Bronchial epithelial cell (primary cell): ENCODE measurements around the gene CLASP2. TPM values are rescaled to one million over a fixed set of nuclear protein-coding genes. Genes with fewer than 3 reads are reported as not detected.
A peak's percentile ranks its signal among the peaks of the same experiment; 100 is the strongest.
"Not testable (repeated sequence)": the region's sequence is repeated elsewhere in the genome, so short reads cannot be mapped to it uniquely, and the experiment has no call there.

Experiments
- DNase-seq: peaks from one replicate; pipeline ENCODE4 v3.0.0-alpha.2; 2010; ENCODE audit warnings: low read depth
- FAIRE-seq: peaks from 2 replicates; lab custom pipeline; 2011; peaks lifted over from hg19 to GRCh38; lab: Jason Lieb, UNC
- H3K27me3 ChIP-seq: 2 replicates; pipeline ENCODE4 v1.5.1; 2011; ENCODE audit warnings: low read length; ENCODE audit not compliant: control insufficient read depth, insufficient read depth
- H3K36me3 ChIP-seq: 2 replicates; pipeline ENCODE4 v1.5.1; 2011; ENCODE audit warnings: low read length; ENCODE audit not compliant: control insufficient read depth, insufficient read depth
- H3K4me3 ChIP-seq: 2 replicates; pipeline ENCODE4 v1.5.1; 2011; ENCODE audit warnings: mild to moderate bottlenecking, low read depth, low read length, control low read depth
- total RNA-seq: library from RNA; depleted of rRNA; stranded (reverse); fragments of >200 nt; gene quantifications from 2 replicates; pipeline ENCODE4 v1.2.1, GENCODE V29; 2014
- TF ChIP-seq, protein P1 (sequence below): IDR thresholded peaks from 2 replicates; pipeline ENCODE4 v1.5.1; 2011; ENCODE audit warnings: mild to moderate bottlenecking, moderate library complexity, low read length, control low read depth, inconsistent platforms; ENCODE audit not compliant: insufficient read depth, severe bottlenecking

CLASP2 gene
- total RNA-seq, 1 donor from 2014 or later, result 43.4 TPM

- FAIRE-seq, result no peak
- Histone ChIP-seq H3K36me3 (peaks cover 2% of the 10 kb centered on the region), H3K27me3 (no peaks in the 10 kb centered on the region), H3K4me3 (no peak overlapping the region)
- TF ChIP-seq, protein P1, sequence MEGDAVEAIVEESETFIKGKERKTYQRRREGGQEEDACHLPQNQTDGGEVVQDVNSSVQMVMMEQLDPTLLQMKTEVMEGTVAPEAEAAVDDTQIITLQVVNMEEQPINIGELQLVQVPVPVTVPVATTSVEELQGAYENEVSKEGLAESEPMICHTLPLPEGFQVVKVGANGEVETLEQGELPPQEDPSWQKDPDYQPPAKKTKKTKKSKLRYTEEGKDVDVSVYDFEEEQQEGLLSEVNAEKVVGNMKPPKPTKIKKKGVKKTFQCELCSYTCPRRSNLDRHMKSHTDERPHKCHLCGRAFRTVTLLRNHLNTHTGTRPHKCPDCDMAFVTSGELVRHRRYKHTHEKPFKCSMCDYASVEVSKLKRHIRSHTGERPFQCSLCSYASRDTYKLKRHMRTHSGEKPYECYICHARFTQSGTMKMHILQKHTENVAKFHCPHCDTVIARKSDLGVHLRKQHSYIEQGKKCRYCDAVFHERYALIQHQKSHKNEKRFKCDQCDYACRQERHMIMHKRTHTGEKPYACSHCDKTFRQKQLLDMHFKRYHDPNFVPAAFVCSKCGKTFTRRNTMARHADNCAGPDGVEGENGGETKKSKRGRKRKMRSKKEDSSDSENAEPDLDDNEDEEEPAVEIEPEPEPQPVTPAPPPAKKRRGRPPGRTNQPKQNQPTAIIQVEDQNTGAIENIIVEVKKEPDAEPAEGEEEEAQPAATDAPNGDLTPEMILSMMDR, result no peak
- DNase-seq, result peak; percentile 34
Observed at GRCh38 chr3:33687406-33688010, 30.5 kb downstream of the CLASP2 start.

DNA sequence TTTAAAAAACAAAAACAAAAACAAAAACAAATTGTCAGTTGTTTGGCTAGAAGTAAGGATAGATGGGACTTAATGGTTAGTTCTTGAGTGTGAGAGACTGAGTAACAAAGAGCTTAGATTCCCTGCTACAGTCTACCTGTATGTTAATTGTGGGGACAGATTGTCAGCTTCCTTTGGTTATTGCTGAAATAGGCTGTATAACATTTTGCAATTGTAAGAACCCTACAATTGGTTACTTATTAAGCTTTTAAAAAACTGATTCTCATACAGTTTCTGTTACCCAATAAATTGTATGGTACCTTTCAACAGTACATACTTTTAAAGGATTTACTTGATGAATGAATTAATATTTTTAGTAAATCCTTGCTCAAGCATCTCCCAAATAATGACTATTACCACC, 35.3 kb downstream of the CLASP2 start:
- TF ChIP-seq, protein P1, result no peak
- no peak for DNase-seq
- FAIRE-seq, result no peak
- Histone ChIP-seq H3K27me3 (no peaks in the 10 kb centered on the region), H3K4me3 (no peak overlapping the region), H3K36me3 (peaks cover 4% of the 10 kb centered on the region)

- TF ChIP-seq, protein P1, result no peak
- FAIRE-seq (no peak), DNase-seq (no peak)
- Histone ChIP-seq H3K36me3 (peaks cover 4% of the 10 kb centered on the region), H3K27me3 (no peaks in the 10 kb centered on the region), H3K4me3 (no peak overlapping the region)
Observed at GRCh38 chr3:33681667-33682066, 36.4 kb downstream of the CLASP2 start.

GRCh38 chr3:33678073-33678472, 40.0 kb downstream of the CLASP2 start:
- Histone ChIP-seq H3K27me3 (no peaks in the 10 kb centered on the region), H3K4me3 (no peak overlapping the region), H3K36me3 (peaks cover 2% of the 10 kb centered on the region)
- FAIRE-seq (no peak), DNase-seq (no peak)
- TF ChIP-seq, protein P1, result no peak

DNA sequence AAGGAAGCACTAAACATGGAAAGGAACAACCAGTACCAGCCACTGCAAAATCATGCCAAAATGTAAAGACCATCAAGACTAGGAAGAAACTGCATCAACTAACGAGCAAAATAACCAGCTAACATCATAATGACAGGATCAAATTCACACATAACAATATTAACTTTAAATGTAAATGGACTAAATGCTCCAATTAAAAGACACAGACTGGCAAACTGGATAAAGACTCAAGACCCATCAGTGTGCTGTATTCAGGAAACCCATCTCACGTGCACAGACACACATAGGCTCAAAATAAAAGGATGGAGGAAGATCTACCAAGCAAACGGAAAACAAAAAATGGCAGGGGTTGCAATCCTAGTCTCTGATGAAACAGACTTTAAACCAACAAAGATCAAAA, 44.6 kb downstream of the CLASP2 start:
- not testable (repeated sequence) for H3K27me3 ChIP-seq, H3K4me3 ChIP-seq, DNase-seq, H3K36me3 ChIP-seq, FAIRE-seq

DNA sequence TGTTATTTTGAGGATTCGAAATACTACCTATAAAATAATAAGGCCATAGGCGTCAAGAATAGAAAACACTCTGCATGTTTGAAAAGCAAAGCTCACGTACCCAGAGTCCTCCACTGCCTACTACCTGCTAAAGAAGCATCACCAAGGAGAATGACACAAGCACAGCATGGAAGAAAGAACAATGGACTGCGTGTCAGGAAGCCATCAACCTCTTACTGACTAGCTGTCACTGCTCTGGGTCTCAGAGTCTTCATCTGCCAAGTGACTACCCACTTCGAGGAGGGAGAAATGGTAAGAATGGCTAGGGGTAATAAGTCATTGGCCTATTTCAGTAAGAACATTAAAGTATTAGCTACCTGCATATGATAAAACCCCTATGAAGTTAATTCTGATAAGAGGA, 49.4 kb downstream of the CLASP2 start:
- DNase-seq, result no peak
- TF ChIP-seq, protein P1, result no peak
- Histone ChIP-seq H3K4me3 (no peak overlapping the region), H3K27me3 (no peaks in the 10 kb centered on the region), H3K36me3 (no peaks in the 10 kb centered on the region)
- FAIRE-seq, result no peak
